C4-2B (cell line): ENCODE measurements around the gene ADGRE1.

ENCODE experiments used
- CTCF ChIP-seq: fragments of 450-650 bp; conservative IDR thresholded peaks from 2 replicates; pipeline ENCODE4 v1.5.1; 2017; ENCODE audit warnings: mild to moderate bottlenecking
- ZFX ChIP-seq: fragments of 450-650 bp; IDR thresholded peaks from 2 replicates; pipeline ENCODE4 v1.6.1; 2017

- TF ChIP-seq CTCF, result no peak
- no peak for TF ChIP-seq ZFX
Observed at GRCh38 chr19:6956573-6956972, 69.2 kb downstream of the ADGRE1 start.
